ENCODE data around the gene GPBAR1. TPM values are rescaled to one million over a fixed set of nuclear protein-coding genes. Genes with fewer than 3 reads are reported as not detected.

GPBAR1 gene
- total and polyA plus RNA-seq, 2 of the 8 experiments (the other 6 are each of a cell fraction or from before 2014, with no cell fraction given) = 0.32 to 0.59 TPM

DNA sequence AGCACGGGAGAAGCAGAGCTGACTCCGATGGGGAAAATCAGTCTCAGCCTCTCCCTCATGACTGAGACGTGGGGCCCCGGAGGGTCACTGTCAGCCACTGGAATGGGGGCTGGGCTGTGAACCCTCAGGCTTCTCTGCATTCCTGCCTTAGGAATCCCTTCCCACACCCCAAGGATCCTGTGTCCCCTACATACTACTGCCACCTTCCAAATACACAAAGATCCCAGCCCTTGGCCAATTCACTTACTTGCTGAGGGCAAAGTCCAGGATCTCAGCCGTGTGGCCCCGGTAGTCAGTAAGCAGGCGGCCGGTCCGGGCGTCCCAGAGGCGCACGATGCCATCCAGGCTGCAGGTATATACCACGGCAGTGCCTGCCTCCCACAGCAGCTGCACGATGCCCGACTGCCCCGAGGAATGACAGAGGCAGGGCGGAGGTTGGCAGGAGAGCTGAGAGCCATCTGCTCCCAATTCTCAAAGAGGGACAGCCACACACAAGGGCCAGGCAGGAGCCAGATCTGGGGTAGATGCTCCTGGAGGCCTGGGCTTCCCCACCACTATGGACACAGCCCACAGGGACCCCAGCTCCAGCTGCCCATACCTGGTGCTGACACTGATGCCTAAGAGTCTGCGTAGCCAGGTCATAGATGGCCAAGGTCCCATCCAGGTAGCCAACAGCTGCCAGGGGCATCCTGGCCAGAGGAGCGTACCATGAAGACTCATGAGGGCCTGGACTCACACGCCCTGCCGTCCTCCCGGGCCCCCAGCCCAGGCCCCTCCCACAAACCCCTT, 4.2 kb downstream of the GPBAR1 start (continued):
- TF ChIP-seq HDAC2 (IDR thresholded peaks at IDR 0.05; ENCODE audit: borderline replicate concordance in 1 of 2, low read depth in 2 of 2, low read length in 2 of 2) (no peak), HDAC6 (IDR thresholded peaks at IDR 0.05; ENCODE audit: low read depth, low read length) (no peak), YY1 (IDR thresholded peaks at IDR 0.05; ENCODE audit: low read depth, low read length) (no peak), CTBP2 (IDR thresholded peaks at IDR 0.05; ENCODE audit: borderline replicate concordance, insufficient read depth, insufficient read length, low read length) (no peak), EP300 (IDR thresholded peaks at IDR 0.05; ENCODE audit: borderline replicate concordance in 1 of 2, low read depth in 2 of 2, low read length in 2 of 2) (no peak), POLR2AphosphoS5 (IDR thresholded peaks at IDR 0.05; ENCODE audit: low read depth, low read length) (no peak)
